ENCODE measurements around the gene CHST8.

Gene CHST8

DNA sequence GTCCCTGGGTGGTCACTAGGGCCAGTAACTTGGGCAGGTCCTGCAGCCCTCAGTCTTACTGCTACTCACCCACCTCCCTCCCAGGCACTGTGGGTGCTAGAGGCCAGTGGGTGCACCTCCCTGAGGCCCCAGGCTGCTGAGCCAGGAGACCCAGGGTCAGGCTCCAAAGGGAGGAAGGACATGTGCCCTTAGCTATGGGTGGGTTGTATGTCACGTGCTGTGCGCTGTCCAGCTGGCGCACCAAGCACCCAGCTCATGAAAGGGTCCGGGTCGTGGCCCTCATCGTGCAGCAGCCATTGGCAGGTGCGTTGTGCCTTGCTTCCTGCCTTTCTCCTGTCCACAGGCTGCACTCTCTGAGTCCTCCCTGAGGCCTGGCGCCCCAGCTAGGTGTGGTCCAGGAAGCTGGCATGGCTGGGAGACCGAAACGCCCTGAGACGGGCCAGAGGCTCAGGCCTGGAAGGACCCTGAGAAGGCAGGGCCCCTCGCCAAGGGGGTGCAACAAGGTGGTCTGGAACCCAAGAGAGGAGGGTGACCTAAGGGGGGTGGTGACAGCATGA is 127.9 kb downstream of the CHST8 start:
- H3K4me3 Mint-ChIP-seq, result no peak overlapping the region

DNA sequence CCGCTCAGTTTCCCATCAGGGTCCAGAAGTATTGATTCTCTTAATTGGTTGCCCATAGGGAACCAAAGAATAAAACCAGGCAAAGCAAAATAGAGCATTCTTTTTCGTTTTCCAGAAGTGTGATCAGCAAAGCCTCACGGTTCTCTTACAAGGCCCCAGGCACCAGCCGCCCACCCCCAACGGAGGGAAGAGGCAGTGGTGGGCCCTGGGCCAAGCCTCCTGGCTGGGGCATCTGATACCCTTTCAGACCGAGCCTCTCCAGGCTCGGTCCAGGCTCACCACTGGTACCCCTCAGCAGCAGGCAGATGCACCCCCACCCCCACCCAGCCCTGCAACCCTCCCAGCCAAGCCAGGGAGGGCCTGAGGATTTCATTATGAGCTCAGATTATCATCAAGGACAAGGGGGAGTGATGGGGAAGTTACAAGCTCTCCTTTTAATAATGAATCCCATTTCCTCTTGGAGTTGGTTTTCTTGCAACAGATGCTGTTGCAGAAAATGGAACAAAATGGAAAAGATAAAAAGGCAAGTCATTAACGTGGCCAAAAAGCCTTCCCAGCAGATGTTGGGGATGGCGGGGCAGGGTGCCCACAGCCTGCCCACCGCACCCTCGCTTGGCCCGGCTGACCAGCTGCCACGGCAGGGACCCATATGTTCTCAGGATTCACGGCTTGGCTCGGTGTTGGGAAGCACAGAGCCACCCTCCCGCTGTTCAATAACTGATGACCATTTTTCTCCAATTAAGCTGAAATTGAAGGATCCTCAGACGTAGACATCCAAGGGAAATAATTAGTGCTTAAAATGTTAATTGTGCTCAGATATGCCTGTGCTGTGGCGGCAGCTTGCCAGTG is 129.1 kb downstream of the CHST8 start:
- no peaks in the 10 kb centered on the region for H3K4me1 Mint-ChIP-seq (ENCODE audit: low read depth)
- H3K9me3 Mint-ChIP-seq (ENCODE audit: low read depth), result no peaks in the 10 kb centered on the region
- H3K27me3 Mint-ChIP-seq, result peaks cover 6% of the 10 kb centered on the region
- no peaks in the 10 kb centered on the region for H3K36me3 Mint-ChIP-seq
- H3K4me3 Mint-ChIP-seq, result no peak overlapping the region
- no peak overlapping the region for H3K27ac Mint-ChIP-seq

More for the DNA sequence above, 127.9 kb downstream of the CHST8 start:
- peaks cover 4% of the 10 kb centered on the region for H3K27me3 Mint-ChIP-seq
- H3K4me1 Mint-ChIP-seq (ENCODE audit: low read depth), result no peaks in the 10 kb centered on the region
- no peaks in the 10 kb centered on the region for H3K9me3 Mint-ChIP-seq (ENCODE audit: low read depth)
- no peaks in the 10 kb centered on the region for H3K36me3 Mint-ChIP-seq
- no peak overlapping the region for H3K27ac Mint-ChIP-seq

DNA sequence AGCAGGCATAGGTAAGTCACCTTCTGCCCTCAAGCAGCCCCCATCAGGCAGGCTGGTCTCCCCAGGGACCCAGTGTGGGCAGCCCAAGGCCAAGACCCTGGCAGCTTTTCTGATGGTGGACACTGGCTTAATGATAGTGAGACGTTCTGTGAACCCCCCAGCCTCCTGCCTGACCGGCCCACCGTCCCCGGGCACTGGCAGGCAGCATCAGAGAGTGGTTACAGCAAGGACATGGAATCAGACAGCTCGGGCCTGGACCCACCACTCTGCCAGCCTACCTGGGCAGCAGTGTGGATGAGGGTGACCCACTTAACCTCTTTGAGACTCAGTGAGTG is 129.7 kb downstream of the CHST8 start:
- Mint-ChIP-seq H3K27me3 (peaks cover 6% of the 10 kb centered on the region), H3K36me3 (no peaks in the 10 kb centered on the region), H3K4me3 (no peak overlapping the region), H3K9me3 (ENCODE audit: low read depth) (no peaks in the 10 kb centered on the region), H3K27ac (no peak overlapping the region), H3K4me1 (ENCODE audit: low read depth) (no peaks in the 10 kb centered on the region)

DNA sequence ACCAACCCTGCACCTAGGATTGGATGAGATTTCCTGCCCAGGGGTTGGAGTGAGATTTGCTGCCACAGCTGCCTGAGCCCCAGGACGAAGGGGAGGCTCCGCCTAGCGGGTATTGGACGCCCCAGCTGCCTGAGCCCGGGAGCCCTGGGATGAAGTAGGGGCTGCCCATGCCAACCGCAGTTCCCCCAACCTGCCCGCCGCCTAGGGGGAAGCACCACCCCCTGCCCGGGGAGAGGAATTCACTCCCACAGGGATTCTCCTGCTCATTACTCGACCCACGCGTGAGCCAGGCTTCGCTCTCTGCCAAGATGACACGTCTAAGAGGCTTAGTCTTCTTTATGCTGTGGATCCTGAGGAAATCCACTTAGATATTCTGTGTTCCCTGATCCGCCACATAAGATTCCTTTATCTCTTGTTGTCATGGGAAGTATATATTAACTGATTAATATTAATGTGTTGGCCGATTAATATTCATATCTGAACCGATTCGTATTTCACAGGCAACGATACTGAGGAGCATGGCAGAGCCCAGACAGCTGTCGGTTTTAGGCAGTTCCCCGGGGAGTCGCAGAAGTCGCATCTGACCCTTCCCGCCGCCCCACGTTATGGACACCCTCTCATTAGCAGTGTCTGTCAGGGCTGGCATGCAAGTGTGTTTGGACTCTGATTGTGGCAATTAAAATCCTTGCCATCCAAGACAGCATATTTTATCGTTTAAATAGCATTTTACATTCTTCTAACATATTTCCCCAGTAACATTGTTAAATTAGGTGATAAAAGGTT is 130.5 kb downstream of the CHST8 start:
- Mint-ChIP-seq H3K27me3 (peaks cover 5% of the 10 kb centered on the region), H3K27ac (no peak overlapping the region), H3K9me3 (ENCODE audit: low read depth) (no peaks in the 10 kb centered on the region), H3K36me3 (no peaks in the 10 kb centered on the region), H3K4me3 (no peak overlapping the region), H3K4me1 (ENCODE audit: low read depth) (no peaks in the 10 kb centered on the region)

DNA sequence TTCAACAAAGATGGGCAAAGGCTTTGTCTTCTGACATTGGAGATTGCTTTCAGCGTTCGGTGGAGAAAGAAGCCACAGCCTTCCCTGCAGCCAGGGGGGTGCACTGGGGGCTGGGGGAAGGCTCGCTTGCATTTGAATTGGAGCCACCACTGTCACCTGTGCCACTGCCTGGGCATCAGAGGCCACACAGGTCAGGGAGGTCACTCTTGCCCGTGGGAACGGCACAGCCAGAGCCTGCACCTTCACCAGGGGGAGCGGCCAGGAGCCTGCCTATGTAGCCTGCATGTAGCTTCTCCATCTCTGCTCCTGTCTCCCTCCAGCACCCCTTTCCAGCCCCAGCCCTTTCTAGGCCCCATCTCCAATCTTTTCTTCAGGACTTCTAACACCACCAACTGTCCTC is 131.2 kb downstream of the CHST8 start:
- no peaks in the 10 kb centered on the region for H3K36me3 Mint-ChIP-seq

DNA sequence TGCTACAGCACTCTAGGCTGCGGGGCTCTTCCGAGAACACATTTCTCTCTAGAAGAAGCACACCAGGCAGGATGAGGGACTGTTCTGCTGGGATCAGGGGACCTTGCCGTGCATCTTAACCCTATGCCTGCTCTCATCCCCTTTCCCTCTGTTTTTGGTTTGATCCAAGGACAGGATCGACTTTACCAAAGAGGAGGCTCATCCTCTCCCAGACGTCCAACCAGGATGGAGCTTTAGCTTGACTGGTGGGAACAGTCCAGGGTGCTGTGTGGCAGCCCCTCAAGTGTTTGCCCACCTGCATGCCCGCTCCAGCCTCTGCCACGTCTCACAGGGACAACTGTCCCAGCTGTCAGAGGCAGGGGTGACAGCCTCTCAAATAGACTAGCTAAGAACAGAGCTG is 132.6 kb downstream of the CHST8 start:
- Mint-ChIP-seq H3K27me3 (peaks cover 2% of the 10 kb centered on the region), H3K4me1 (ENCODE audit: low read depth) (no peaks in the 10 kb centered on the region), H3K27ac (no peak overlapping the region), H3K36me3 (no peaks in the 10 kb centered on the region), H3K4me3 (no peak overlapping the region), H3K9me3 (ENCODE audit: low read depth) (no peaks in the 10 kb centered on the region)

More for the DNA sequence above, 131.2 kb downstream of the CHST8 start:
- Mint-ChIP-seq H3K4me1 (ENCODE audit: low read depth) (no peaks in the 10 kb centered on the region), H3K9me3 (ENCODE audit: low read depth) (no peaks in the 10 kb centered on the region), H3K27me3 (peaks cover 3% of the 10 kb centered on the region), H3K27ac (no peak overlapping the region), H3K4me3 (no peak overlapping the region)

DNA sequence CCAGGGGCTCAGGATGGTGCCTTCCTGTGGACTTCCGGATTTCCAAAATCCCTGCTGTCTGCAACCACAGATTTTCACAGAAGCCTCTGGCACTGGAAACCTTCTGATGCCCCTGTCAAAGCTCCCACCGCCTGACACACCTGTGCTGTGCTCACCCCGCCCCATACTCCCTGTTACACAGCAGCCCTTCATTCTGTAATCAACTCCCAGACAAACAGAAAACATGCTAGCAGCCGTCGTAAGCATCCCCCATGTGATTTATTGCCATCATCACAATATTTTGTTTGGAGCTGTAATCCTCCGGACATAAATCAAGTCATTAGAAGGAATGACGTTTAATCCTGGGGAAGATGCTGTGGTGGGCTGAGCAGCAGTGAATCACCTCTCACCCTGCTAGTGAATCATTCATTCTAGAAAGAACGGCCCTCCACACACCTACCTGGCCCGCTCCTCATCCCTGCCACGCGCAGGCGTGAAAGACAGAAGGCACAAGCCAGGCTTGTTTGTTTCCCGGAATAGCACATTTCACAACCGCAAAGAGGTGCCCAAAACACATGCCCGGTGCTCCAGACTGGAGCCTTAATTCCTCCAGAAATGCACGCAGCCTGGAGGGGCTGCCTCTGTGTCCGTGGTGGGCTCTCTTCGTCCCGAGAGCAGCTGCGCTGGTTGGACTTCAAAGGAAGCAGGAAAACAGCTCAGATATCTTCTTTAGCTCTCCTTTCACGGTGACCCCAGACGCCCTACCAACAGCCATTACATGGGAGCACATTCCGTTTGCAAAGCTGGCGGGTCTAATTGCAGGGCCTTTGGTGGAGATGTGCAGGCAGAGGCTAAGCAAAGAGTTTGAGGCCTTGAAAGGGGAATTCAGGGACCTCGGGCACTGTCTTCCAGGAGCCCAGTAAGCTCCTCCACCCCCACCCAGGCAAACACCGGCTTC is 133.6 kb downstream of the CHST8 start:
- Mint-ChIP-seq H3K27ac (no peak overlapping the region), H3K9me3 (ENCODE audit: low read depth) (no peaks in the 10 kb centered on the region), H3K4me3 (no peak overlapping the region)

DNA sequence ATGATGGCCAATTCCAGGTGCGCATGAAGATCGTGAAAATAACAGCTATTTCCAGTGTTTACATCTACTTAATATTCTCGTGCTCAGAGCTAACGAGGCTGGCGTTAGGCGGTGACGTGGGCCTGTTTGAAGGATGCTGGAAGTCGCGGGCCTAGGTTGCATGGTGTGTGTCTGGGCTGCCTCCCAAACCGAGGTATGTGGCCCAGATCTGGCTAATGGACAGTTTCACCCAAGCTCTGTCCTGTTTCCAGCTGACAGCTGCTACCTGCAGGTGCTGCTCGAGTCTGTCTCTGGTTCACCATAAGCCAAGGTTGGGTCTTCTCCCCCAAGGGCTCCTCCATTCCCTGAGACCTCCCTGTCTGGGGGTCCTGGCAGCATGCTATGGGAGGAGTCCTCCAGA is 134.4 kb downstream of the CHST8 start:
- H3K4me3 Mint-ChIP-seq, result no peak overlapping the region
- H3K9me3 Mint-ChIP-seq (ENCODE audit: low read depth), result no peaks in the 10 kb centered on the region
- no peaks in the 10 kb centered on the region for H3K36me3 Mint-ChIP-seq
- H3K27ac Mint-ChIP-seq, result no peak overlapping the region
- peaks cover 2% of the 10 kb centered on the region for H3K27me3 Mint-ChIP-seq
- H3K4me1 Mint-ChIP-seq (ENCODE audit: low read depth), result no peaks in the 10 kb centered on the region

More for the DNA sequence above, 133.6 kb downstream of the CHST8 start:
- H3K27me3 Mint-ChIP-seq, result peaks cover 2% of the 10 kb centered on the region
- no peaks in the 10 kb centered on the region for H3K36me3 Mint-ChIP-seq
- no peaks in the 10 kb centered on the region for H3K4me1 Mint-ChIP-seq (ENCODE audit: low read depth)

DNA sequence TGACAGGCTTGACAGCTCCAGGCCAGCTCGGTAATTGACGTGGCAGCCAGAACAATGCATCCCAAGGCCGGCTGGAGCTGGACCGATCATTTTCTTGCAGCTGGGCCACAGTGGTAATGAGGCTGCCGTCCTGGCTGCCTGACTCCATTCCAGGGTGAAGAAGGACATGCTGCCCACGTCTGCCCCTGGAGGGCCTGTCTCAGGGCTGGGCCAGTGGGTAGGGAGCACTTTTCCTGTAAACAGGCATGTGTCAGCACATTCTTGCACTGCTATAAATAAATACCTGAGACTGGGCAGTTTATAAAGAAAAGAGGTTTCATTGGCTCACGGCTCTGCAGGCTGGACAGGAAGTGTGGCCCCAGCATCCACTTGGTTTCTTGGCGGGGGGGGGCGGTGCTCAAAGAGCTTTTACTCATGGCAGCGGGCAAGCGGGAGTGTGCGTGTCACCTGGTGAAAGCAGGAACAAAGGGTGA is 136.8 kb downstream of the CHST8 start:
- no peaks in the 10 kb centered on the region for H3K9me3 Mint-ChIP-seq (ENCODE audit: low read depth)
- H3K4me1 Mint-ChIP-seq (ENCODE audit: low read depth), result no peaks in the 10 kb centered on the region
- no peak overlapping the region for H3K4me3 Mint-ChIP-seq
- no peak overlapping the region for H3K27ac Mint-ChIP-seq
- no peaks in the 10 kb centered on the region for H3K36me3 Mint-ChIP-seq
- peaks cover 2% of the 10 kb centered on the region for H3K27me3 Mint-ChIP-seq

DNA sequence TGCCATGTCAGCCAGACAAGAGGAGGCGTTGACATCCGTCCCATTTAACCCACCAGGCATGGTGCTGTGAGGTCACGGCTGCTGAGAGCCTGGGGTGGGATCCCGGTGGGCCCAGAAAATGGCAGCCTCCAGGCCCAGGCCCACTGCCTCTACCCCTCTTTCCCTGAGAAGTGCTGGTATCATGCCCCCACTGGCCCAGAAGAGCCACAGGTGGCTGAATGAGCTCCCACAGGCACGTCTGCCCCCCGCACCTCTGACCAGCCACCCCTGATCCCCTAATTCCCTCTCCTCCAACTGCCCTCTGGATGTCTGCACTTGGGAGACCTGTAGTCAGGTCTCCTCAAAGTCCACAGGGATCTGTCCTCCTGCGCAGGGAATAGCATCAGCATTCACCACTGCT is 137.6 kb downstream of the CHST8 start:
- no peak overlapping the region for H3K27ac Mint-ChIP-seq
- no peaks in the 10 kb centered on the region for H3K4me1 Mint-ChIP-seq (ENCODE audit: low read depth)
- H3K9me3 Mint-ChIP-seq (ENCODE audit: low read depth), result no peaks in the 10 kb centered on the region
- H3K27me3 Mint-ChIP-seq, result peaks cover 2% of the 10 kb centered on the region
- H3K36me3 Mint-ChIP-seq, result no peaks in the 10 kb centered on the region
- H3K4me3 Mint-ChIP-seq, result no peak overlapping the region

DNA sequence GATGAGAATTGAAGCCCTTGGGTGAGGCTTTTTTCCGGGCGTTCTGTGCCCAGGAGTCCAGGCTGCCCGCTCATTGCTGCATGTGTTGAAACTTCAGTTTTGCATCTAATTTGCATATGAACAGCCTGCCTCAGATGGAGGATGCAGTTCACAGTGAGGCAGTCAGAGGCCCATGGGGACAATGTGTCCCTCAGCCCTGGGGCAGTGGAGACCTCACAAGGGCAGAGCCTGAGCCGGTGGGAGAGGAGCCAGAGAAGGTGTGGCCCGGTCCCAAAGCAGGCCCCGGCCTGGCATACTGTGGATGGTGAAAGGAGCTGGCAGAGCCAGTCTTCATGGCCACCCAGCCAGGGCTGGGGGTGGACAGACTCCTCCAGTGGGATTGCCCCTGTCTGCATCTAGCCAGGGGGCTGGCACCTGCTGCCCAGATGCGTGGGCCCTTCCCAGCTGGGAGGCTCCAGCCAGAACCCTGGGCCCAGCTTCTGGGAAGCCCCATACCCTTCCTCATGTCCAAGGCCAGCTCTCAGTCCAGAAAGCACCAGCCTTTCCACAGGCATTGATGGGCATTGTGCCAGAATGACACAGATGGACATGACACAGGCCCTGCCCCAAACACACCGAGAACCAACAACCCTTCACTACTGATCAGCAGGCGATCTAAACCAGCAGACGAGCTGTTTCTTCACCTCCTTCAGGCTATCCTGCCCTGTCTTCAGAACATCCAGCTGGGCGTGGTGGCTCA is 142.0 kb downstream of the CHST8 start:
- no peak overlapping the region for H3K27ac Mint-ChIP-seq
- no peaks in the 10 kb centered on the region for H3K9me3 Mint-ChIP-seq (ENCODE audit: low read depth)
- H3K27me3 Mint-ChIP-seq, result peaks cover 7% of the 10 kb centered on the region
- no peaks in the 10 kb centered on the region for H3K36me3 Mint-ChIP-seq
- H3K4me1 Mint-ChIP-seq (ENCODE audit: low read depth), result no peaks in the 10 kb centered on the region
- no peak overlapping the region for H3K4me3 Mint-ChIP-seq

DNA sequence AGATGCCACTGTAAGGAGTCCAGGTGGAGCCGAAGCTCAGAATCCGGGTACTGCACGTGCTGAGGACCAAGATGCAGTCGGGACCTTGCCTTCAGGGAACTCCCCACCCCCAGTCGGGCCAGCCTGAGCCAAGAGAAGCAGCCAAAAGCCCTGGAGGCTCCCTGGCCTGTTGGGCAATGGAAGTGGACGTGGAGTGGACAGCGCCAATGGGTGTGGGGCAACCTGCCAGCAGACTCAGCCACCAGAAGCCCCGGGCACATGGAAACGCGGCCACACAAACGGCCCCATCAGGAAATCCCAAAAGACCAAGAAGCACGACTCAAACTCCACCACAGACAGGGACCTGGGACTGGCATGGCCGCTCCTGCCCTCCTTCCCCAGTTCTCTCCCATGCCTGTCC is 144.9 kb downstream of the CHST8 start:
- Mint-ChIP-seq H3K4me1 (ENCODE audit: low read depth) (no peaks in the 10 kb centered on the region), H3K27me3 (peaks cover 11% of the 10 kb centered on the region), H3K9me3 (ENCODE audit: low read depth) (no peaks in the 10 kb centered on the region), H3K36me3 (no peaks in the 10 kb centered on the region), H3K27ac (no peak overlapping the region), H3K4me3 (no peak overlapping the region)

DNA sequence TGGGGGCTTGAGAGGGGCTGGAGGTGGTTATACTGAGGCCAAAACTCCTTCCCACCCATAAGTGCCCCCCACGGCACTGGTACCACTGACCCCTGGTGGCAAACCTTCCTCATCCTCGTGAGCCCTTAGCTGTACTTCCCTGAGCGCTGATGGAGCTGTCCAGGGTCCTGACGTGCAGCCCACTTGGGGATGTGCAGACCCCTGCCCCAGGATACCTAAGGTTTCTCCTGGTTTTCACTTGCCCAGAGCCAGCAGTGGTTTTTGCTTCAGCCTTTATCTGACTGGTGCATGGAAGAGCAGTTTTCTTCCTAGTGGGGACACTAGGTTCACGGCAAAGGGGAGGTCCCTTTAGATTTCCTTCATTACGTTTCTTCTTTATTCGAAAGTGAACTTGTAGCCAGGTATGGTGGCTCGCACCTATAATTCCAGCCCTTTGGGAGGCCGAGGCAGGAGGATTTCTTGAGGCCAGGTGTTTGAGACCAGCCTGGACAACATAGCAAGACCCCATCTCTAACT is 146.2 kb downstream of the CHST8 start:
- H3K9me3 Mint-ChIP-seq (ENCODE audit: low read depth), result no peaks in the 10 kb centered on the region
- peaks cover 11% of the 10 kb centered on the region for H3K27me3 Mint-ChIP-seq
- H3K27ac Mint-ChIP-seq, result no peak overlapping the region
- H3K4me1 Mint-ChIP-seq (ENCODE audit: low read depth), result no peaks in the 10 kb centered on the region
- H3K36me3 Mint-ChIP-seq, result no peaks in the 10 kb centered on the region
- H3K4me3 Mint-ChIP-seq, result no peak overlapping the region

DNA sequence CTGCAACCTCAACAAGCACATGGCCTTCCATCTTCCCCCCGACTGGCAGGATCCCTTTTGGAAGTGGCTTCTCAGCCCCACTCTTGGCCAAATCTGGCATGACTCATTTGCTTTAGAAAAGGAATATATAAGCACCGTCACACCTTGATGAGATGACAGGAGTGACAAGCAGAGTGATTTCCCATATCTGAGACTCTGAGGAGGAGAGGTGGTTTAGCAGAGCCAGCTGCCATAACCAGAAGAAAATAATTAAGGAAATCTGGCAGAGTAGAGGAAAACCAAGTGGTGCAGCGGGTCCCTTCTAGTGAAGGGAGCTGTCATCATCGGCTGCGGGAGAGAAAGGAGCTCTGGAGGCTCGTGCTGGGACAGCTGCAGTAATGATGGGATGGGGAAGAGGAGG is 147.5 kb downstream of the CHST8 start:
- Mint-ChIP-seq H3K4me3 (no peak overlapping the region), H3K9me3 (ENCODE audit: low read depth) (no peaks in the 10 kb centered on the region), H3K36me3 (no peaks in the 10 kb centered on the region), H3K4me1 (ENCODE audit: low read depth) (no peaks in the 10 kb centered on the region), H3K27ac (no peak overlapping the region), H3K27me3 (peaks cover 11% of the 10 kb centered on the region)

All from activated naive CD8-positive, alpha-beta T cell (primary cell).